ENCODE measurements around the gene ZSCAN29.

DNA sequence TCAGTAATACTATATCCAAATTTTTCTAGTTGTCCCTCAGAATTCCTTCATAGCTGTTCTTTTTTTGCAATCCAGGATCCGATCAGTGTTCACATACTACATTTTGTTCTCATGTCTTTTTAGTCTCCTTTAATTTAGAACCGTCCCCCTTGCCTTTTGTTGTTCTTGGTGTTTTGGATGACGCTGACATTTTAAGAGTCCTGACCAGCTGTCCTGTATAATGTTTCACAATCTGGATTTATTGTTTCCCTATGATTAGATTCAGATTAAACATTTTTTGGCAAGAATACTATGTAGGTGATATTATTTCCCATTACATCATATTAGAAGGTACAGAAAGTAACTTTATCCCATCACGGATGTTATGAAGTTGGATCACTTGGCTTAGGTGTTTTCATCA lies 11.5 kb upstream of the ZSCAN29 start:
- TF ChIP-seq, protein P1, sequence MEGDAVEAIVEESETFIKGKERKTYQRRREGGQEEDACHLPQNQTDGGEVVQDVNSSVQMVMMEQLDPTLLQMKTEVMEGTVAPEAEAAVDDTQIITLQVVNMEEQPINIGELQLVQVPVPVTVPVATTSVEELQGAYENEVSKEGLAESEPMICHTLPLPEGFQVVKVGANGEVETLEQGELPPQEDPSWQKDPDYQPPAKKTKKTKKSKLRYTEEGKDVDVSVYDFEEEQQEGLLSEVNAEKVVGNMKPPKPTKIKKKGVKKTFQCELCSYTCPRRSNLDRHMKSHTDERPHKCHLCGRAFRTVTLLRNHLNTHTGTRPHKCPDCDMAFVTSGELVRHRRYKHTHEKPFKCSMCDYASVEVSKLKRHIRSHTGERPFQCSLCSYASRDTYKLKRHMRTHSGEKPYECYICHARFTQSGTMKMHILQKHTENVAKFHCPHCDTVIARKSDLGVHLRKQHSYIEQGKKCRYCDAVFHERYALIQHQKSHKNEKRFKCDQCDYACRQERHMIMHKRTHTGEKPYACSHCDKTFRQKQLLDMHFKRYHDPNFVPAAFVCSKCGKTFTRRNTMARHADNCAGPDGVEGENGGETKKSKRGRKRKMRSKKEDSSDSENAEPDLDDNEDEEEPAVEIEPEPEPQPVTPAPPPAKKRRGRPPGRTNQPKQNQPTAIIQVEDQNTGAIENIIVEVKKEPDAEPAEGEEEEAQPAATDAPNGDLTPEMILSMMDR (IDR thresholded peaks at IDR 0.05) = no peak
- TF ChIP-seq POLR2A (IDR thresholded peaks at IDR 0.05) = no peak
